Left lobe of liver (tissue), 2 donors: ENCODE results near the gene PNMA8A. TPM values are rescaled to one million over a fixed set of nuclear protein-coding genes. Genes with fewer than 3 reads are reported as not detected.

Experiments used
- ATAC-seq: fragments of 200-7000 bp; cut with Tn5 transposase; one replicate; pipeline ENCODE4 v1.9.1; 2020; ENCODE audit warnings: mild to moderate bottlenecking, moderate library complexity
- DNase-seq: peaks from one replicate; pipeline ENCODE4 v3.0.0-alpha.2; 2020; ENCODE audit warnings: low spot score
- total RNA-seq: library from RNA; stranded (reverse); gene quantifications from one replicate; pipeline ENCODE4 v1.2.1, GENCODE V29; 2021
- donor health status: DM: no; HTN: no; CAD: no; lungs with moderate emphysema.
- donor health status: DM: no; HTN: yes; CAD: no.

The PNMA8A gene
- total RNA-seq, 1 donor from 2014 or later, result 0.48 TPM

- ATAC-seq, result no peak
- DNase-seq, result no peak
These were observed 39.5 kb downstream of the PNMA8A start for GRCh38 chr19:46431824-46432223.

GRCh38 chr19:46429999-46430398 lies 41.4 kb downstream of the PNMA8A start:
- ATAC-seq (no peak), DNase-seq (no peak)

- DNase-seq, result peak; percentile 64
- peak; percentile 76 for ATAC-seq
These were observed 42.9 kb downstream of the PNMA8A start, which contains the start of gene PNMA8C for GRCh38 chr19:46428239-46429135. Gene PNMA8C (minus strand): TSS chr19:46428936. CDS start chr19:46428359, 577 bp downstream.

- DNase-seq, result no peak
- no peak for ATAC-seq
These were observed 43.8 kb downstream of the PNMA8A start for GRCh38 chr19:46427518-46428045.

- ATAC-seq (peak; percentile 82), DNase-seq (peak; percentile 71)
These were observed 44.7 kb downstream of the PNMA8A start for GRCh38 chr19:46426506-46427162.

- DNase-seq (no peak), ATAC-seq (peak; percentile 76)
These were observed 45.3 kb downstream of the PNMA8A start for GRCh38 chr19:46426035-46426505.

GRCh38 chr19:46423188-46423587 lies 48.2 kb downstream of the PNMA8A start:
- DNase-seq, result no peak
- no peak for ATAC-seq

- ATAC-seq, result no peak
These were observed 49.0 kb downstream of the PNMA8A start for GRCh38 chr19:46422344-46422743.

GRCh38 chr19:46420056-46420455 lies 51.3 kb downstream of the PNMA8A start:
- DNase-seq (no peak), ATAC-seq (no peak)

More at GRCh38 chr19:46422344-46422743, 49.0 kb downstream of the PNMA8A start:
- DNase-seq, result no peak

Other genes starting within 250 kb of the PNMA8A start
- gene IGFL1, start 241.8 kb downstream of the PNMA8A start, total RNA-seq, result not detected
- gene HIF3A, start 174.5 kb downstream of the PNMA8A start, total RNA-seq, result 8.9 TPM
- 35.5 TPM for gene PPP5C, start 124.5 kb downstream of the PNMA8A start, total RNA-seq
- gene CCDC8, start 58.0 kb downstream of the PNMA8A start, total RNA-seq, result 0.55 TPM
- not detected for gene PNMA8C, start 42.6 kb downstream of the PNMA8A start, total RNA-seq
- 0.35 TPM for gene PNMA8B, start 24.3 kb upstream of the PNMA8A start, total RNA-seq
- gene CALM3, start 129.8 kb upstream of the PNMA8A start, total RNA-seq, result 89.6 TPM
- 3.0 TPM for gene PTGIR, start 153.5 kb upstream of the PNMA8A start, total RNA-seq
- not detected for gene GNG8, start 164.6 kb upstream of the PNMA8A start, total RNA-seq
- gene DACT3, start 189.6 kb upstream of the PNMA8A start, total RNA-seq, result 1.2 TPM
- 13.7 TPM for gene PRKD2, start 245.6 kb upstream of the PNMA8A start, total RNA-seq